GM10248 (cell line): Measurements from ENCODE around the gene ZFYVE19.

Experiments used
- CTCF ChIA-PET: fragments of 300-600 bp; sonication (Branson Sonifier 250); formaldehyde crosslinking; extraction: SDS; loops from one replicate; lab custom pipeline; 2021; ENCODE audit warnings: antibody characterized with exemption; lab: Yijun Ruan, JAX
- POLR2A ChIA-PET: fragments of 350-650 bp; sonication (Branson Sonifier 250); formaldehyde crosslinking; extraction: SDS; loops from one replicate; lab custom pipeline; 2020; ENCODE audit warnings: antibody characterized with exemption; lab: Yijun Ruan, JAX
- DNase-seq: peaks from one replicate; pipeline ENCODE4 v3.0.0; 2012; ENCODE audit errors: extremely low spot score
- TF ChIP-seq, protein P1 (sequence below): IDR thresholded peaks from 2 replicates; pipeline ENCODE4 v1.5.1; 2012; ENCODE audit warnings: mild to moderate bottlenecking, low read depth; ENCODE audit errors: extremely low read depth, missing control alignments, control extremely low read depth

Gene ZFYVE19

DNA sequence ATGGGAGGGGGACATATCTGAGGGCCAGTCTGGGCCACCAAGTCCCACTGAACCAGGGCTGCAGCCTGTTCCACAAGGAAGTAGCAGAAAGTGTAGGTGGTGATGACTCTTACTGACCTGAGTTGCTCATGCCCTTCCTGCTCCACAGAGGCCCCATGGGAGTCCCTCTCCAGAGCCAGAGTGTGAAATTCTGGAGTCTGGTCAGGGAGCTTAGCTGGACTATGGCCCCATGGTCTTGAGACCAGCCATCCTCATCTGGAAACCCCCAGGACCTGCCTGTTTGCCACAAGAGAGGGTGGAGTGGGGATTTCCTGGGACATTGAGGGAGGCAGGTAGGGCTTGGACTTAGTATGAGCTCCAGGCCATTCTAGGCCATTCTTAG lies 39.9 kb downstream of the ZFYVE19 start:
- TF ChIP-seq, protein P1, sequence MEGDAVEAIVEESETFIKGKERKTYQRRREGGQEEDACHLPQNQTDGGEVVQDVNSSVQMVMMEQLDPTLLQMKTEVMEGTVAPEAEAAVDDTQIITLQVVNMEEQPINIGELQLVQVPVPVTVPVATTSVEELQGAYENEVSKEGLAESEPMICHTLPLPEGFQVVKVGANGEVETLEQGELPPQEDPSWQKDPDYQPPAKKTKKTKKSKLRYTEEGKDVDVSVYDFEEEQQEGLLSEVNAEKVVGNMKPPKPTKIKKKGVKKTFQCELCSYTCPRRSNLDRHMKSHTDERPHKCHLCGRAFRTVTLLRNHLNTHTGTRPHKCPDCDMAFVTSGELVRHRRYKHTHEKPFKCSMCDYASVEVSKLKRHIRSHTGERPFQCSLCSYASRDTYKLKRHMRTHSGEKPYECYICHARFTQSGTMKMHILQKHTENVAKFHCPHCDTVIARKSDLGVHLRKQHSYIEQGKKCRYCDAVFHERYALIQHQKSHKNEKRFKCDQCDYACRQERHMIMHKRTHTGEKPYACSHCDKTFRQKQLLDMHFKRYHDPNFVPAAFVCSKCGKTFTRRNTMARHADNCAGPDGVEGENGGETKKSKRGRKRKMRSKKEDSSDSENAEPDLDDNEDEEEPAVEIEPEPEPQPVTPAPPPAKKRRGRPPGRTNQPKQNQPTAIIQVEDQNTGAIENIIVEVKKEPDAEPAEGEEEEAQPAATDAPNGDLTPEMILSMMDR, result no peak
- DNase-seq, result no peak
- ChIA-PET POLR2A (no interaction called here), CTCF (interaction anchor here (0.8 to 1.7 kb wide), 7 partner anchors 9 to 172 kb away, joined by 3 to 6 read pairs (median 3); partner anchors contain the start of gene VPS18)

DNA sequence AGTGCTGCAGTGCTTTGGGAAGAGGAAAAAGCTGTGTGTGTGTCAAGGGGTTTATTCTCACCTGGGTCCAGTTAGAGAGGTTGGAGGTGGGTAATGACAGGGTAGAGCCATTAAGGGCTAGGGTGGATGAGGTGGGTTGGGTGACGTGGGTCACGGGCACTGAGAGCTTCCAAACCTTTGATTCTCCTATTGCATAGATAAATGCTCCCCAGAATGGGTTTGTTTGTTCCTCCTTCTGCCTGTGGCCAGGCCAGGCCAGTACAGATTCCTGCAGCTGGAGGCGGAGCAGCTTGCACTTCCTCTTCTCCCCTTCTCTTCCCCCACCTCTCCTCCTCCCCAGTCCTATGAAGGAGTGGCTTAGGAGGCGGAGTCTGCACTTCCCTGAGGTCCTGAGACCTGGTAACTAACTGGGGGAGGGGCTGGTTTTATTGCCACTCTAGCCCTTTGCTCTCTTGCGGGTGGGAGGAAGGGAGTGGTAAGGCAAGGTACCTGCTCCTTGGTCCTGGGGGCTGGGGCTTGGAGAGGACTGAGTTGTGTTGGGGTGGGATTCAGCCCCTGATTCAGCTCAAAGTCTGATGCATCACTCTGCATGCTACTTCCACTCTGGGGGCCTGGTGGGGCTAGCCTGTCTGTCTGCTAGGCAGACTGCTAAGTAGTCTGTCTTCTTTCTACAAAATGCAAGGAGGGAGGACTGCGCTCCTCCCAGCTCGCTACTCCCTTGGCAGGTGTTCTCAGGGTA lies 40.5 kb downstream of the ZFYVE19 start:
- ChIA-PET CTCF (interaction anchor here (0.8 to 1.7 kb wide), 7 partner anchors 9 to 172 kb away, joined by 3 to 6 read pairs (median 3); partner anchors contain the start of gene VPS18), POLR2A (interaction anchor here (0.5 kb wide), 1 partner anchor 648 kb away, joined by 3 read pairs; no protein-coding TSS in a partner anchor)
- TF ChIP-seq, protein P1, result no peak
- peak; percentile 81 for DNase-seq

DNA sequence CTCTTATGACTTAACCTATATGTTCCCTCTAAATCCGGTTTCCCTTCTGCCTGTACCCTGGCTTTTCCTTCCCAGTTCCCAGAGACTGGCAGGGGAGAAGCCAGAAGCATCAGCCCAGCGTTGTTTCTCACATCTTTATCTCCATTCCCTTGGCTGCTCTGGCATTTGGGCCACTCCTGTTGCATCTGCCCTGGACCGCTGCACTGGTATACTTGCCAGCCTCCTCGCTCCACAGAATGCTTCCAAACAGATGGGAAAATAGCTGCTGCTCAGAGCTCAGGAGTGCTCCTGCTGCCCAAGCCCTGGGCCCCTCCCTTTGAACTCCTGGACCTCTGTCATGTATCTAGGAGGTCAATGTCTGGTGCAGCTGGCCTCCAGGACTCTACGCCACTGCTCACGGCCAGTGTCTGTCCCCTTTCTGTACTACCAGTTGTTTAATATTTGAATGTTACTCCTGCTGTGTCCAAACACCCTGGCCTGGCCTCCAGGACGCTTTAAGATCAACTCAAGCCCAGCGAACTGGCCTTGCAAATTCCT lies 43.8 kb downstream of the ZFYVE19 start:
- TF ChIP-seq, protein P1, result no peak
- DNase-seq, result no peak
- ChIA-PET CTCF (interaction anchor here (1.6 kb wide), 1 partner anchor 43 kb away, joined by 6 read pairs; the partner anchor contains the start of gene VPS18), POLR2A (no interaction called here)

DNA sequence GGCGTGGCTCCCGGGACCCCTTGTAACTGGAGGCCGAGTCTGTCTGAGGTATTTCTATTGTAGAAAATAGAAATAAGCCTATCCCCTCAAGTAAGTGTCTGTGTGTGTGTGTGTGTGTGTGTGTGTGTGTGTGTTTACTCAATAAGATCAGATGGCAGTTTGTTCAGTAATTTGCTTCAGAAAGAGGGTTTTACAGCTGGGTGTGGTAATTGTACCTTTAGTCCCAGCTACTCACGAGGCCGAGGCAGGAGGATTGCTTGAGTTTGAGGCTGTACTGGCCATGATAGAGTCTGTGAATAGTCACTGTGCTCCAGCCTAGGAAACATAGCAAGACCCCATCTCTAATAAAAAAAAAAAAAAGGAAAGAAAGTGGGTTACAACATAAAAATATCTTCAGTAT lies 45.6 kb downstream of the ZFYVE19 start:
- CTCF ChIA-PET, result no interaction called here
- DNase-seq, result no peak
- TF ChIP-seq, protein P1, result no peak
- POLR2A ChIA-PET, result interaction anchor here (0.6 to 0.7 kb wide), 3 partner anchors 8 to 408 kb away, joined by 3 to 4 read pairs (median 4); no protein-coding TSS in a partner anchor

DNA sequence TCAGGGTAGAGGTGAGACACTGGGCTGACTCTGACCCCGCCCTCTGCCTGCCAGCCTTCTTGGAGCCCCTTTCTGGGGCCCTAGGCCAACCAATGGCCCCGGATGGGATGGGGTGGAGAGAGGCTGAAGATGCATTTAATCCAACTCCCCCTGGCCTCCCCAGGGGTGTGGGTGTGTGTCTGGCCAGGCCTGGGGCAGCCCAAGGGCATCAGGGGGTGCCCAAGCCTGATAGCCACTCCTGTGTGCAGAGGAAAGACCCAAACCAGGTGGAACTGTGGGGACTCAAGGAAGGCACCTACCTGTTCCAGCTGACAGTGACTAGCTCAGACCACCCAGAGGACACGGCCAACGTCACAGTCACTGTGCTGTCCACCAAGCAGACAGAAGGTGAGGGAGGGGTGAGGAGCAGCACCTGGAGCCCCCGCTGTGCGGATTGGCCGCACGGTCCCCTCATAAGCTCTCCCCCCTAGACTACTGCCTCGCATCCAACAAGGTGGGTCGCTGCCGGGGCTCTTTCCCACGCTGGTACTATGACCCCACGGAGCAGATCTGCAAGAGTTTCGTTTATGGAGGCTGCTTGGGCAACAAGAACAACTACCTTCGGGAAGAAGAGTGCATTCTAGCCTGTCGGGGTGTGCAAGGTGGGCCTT lies 46.5 kb downstream of the ZFYVE19 start:
- CTCF ChIA-PET, result no interaction called here
- no peak for DNase-seq
- TF ChIP-seq, protein P1, result no peak
- POLR2A ChIA-PET, result no interaction called here

DNA sequence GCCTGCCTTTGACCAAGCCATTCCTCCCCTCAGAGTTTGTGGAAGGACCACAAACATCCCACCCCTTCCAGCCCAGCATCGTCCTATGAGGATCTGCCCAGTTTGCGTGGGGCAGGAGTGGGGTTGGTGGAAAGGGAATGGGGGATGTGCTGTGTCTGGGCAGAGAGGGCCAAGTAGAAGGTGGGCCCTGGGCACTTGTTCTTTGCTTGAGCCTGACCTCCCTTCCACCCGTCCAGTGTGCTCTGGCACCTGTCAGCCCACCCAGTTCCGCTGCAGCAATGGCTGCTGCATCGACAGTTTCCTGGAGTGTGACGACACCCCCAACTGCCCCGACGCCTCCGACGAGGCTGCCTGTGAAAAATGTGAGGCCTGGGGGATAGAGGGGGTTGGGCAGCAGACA lies 47.3 kb downstream of the ZFYVE19 start:
- TF ChIP-seq, protein P1, result no peak
- no peak for DNase-seq
- ChIA-PET CTCF (interaction anchor here (1.2 to 1.5 kb wide), 2 partner anchors 41 to 68 kb away, joined by 3 read pairs; no protein-coding TSS in a partner anchor), POLR2A (no interaction called here)
